Posterior cingulate gyrus (tissue), 11 donors: Measurements from ENCODE around the gene RCAN3.
"Not testable (repeated sequence)": the region's sequence is repeated elsewhere in the genome, so short reads cannot be mapped to it uniquely, and the experiment has no call there.

Experiments
- DNase-seq, 10 donors: peaks; one replicate each; pipeline versions ENCODE4 v3.0.0 to v3.0.0-alpha.2; 2020 to 2021; ENCODE audit warnings: mixed read lengths in 3 of 10
- intact Hi-C: fragments of 100-400 bp; cut with DNase I; formaldehyde crosslinking; loops from one replicate; pipeline ENCODE4 v1.15.1; 2023

The RCAN3 gene

GRCh38 chr1:24541711-24542346 lies 39.2 kb downstream of the RCAN3 start:
- peak in 3 of 10 donors; percentile 54 to 87 (median 58) for DNase-seq
- intact Hi-C loops, result loop anchor here (2.0 kb wide), 1 partner anchor 93 kb away; no protein-coding TSS in a partner anchor

- no peak for DNase-seq
- intact Hi-C loops, result no loop called here
Measured at GRCh38 chr1:24544239-24544638, 41.6 kb downstream of the RCAN3 start.

GRCh38 chr1:24545662-24546061 lies 43.0 kb downstream of the RCAN3 start:
- no peak for DNase-seq
- intact Hi-C loops, result no loop called here

- intact Hi-C loops, result no loop called here
- peak in 1 of 10 donors; percentile 28 for DNase-seq
Measured at GRCh38 chr1:24547195-24547594, 44.6 kb downstream of the RCAN3 start.

- intact Hi-C loops, result no loop called here
- no peak for DNase-seq
Measured at GRCh38 chr1:24548070-24548469, 45.4 kb downstream of the RCAN3 start.

GRCh38 chr1:24549210-24549609 lies 46.6 kb downstream of the RCAN3 start:
- intact Hi-C loops, DNase-seq: not testable (repeated sequence)

- intact Hi-C loops, result no loop called here
Measured at GRCh38 chr1:24551290-24551959, 48.8 kb downstream of the RCAN3 start.

GRCh38 chr1:24551960-24552571 lies 49.4 kb downstream of the RCAN3 start:
- intact Hi-C loops, result no loop called here
- peak in 1 of 10 donors; percentile 57 for DNase-seq

More at GRCh38 chr1:24551290-24551959, 48.8 kb downstream of the RCAN3 start:
- DNase-seq, result peak in 1 of 10 donors; percentile 30

GRCh38 chr1:24553931-24554330 lies 51.3 kb downstream of the RCAN3 start:
- intact Hi-C loops, result no loop called here
- DNase-seq, result peak in 1 of 10 donors; percentile 26

GRCh38 chr1:24554714-24555113 lies 52.1 kb downstream of the RCAN3 start:
- intact Hi-C loops, result no loop called here
- DNase-seq, result peak in 1 of 10 donors; percentile 13

- intact Hi-C loops, result no loop called here
Measured at GRCh38 chr1:24555591-24556413, 53.2 kb downstream of the RCAN3 start, which contains the start of gene NCMAP. Gene NCMAP (plus strand): TSS chr1:24556087. CDS start chr1:24595431, 39,344 bp downstream.

GRCh38 chr1:24556414-24556795 lies 53.8 kb downstream of the RCAN3 start:
- no peak for DNase-seq
- intact Hi-C loops, result no loop called here

More at GRCh38 chr1:24555591-24556413, 53.2 kb downstream of the RCAN3 start, which contains the start of gene NCMAP:
- peak in 2 of 10 donors; percentile 25 to 84 for DNase-seq

GRCh38 chr1:24557220-24557619 lies 54.6 kb downstream of the RCAN3 start:
- peak in 1 of 10 donors; percentile 47 for DNase-seq
- intact Hi-C loops, result no loop called here

- intact Hi-C loops, result no loop called here
- peak in 1 of 10 donors; percentile 77 for DNase-seq
Measured at GRCh38 chr1:24557711-24558131, 55.1 kb downstream of the RCAN3 start.

GRCh38 chr1:24558455-24558854 lies 55.8 kb downstream of the RCAN3 start:
- intact Hi-C loops, result no loop called here
- DNase-seq, result peak in 1 of 10 donors; percentile 42

- intact Hi-C loops, result no loop called here
- DNase-seq, result peak; percentile 16 to 91 (median 54)
Measured at GRCh38 chr1:24558902-24559791, 56.5 kb downstream of the RCAN3 start.

- peak in 1 of 10 donors; percentile 47 for DNase-seq
- intact Hi-C loops, result no loop called here
Measured at GRCh38 chr1:24560361-24560760, 57.7 kb downstream of the RCAN3 start.

GRCh38 chr1:24562625-24563024 lies 60.0 kb downstream of the RCAN3 start:
- intact Hi-C loops, result no loop called here
- peak in 1 of 10 donors; percentile 4 for DNase-seq

GRCh38 chr1:24564695-24565094 lies 62.1 kb downstream of the RCAN3 start:
- intact Hi-C loops, result no loop called here
- DNase-seq, result no peak
